Measurements from ENCODE around the gene ATP8A2.

GRCh38 chr13:25777509-25777908, 405.7 kb downstream of the ATP8A2 start:
- TF ChIP-seq CREB1 (CRISPR knock-in tag; IDR thresholded peaks at IDR 0.05): no peak
- no peak for TF ChIP-seq KAT7 (CRISPR knock-in tag; IDR thresholded peaks at IDR 0.05; ENCODE audit: borderline replicate concordance)
- no peak for TF ChIP-seq CTCF (IDR thresholded peaks at IDR 0.05)
- no peak for TF ChIP-seq JUN (CRISPR knock-in tag; IDR thresholded peaks at IDR 0.05)
- TF ChIP-seq JAZF1 (CRISPR knock-in tag; IDR thresholded peaks at IDR 0.05): no peak

Data from WTC11 (cell line).